ENCODE results near the gene SH3PXD2A.

DNA sequence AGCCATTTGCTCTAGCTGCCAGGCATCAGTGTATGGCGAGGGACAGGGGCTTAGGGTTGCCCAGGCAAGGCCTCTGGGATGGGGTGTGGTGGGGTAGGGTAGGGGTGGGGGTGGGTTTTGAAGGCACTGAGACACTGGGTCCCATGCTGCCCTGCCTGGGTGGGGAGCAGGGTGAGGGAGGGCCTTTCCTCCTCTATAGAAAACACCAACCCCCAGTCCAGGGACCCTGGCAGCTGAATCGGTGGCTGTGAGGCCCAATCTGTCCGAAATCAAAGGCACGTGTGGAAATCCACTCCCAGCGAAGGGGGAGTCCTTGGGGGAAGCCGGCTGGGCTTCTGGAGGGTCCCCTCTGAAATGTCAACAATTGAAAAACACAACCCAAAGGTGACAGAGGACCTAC lies 255.5 kb downstream of the SH3PXD2A start:
- TF ChIP-seq, protein P1, sequence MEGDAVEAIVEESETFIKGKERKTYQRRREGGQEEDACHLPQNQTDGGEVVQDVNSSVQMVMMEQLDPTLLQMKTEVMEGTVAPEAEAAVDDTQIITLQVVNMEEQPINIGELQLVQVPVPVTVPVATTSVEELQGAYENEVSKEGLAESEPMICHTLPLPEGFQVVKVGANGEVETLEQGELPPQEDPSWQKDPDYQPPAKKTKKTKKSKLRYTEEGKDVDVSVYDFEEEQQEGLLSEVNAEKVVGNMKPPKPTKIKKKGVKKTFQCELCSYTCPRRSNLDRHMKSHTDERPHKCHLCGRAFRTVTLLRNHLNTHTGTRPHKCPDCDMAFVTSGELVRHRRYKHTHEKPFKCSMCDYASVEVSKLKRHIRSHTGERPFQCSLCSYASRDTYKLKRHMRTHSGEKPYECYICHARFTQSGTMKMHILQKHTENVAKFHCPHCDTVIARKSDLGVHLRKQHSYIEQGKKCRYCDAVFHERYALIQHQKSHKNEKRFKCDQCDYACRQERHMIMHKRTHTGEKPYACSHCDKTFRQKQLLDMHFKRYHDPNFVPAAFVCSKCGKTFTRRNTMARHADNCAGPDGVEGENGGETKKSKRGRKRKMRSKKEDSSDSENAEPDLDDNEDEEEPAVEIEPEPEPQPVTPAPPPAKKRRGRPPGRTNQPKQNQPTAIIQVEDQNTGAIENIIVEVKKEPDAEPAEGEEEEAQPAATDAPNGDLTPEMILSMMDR (IDR thresholded peaks at IDR 0.05): no peak
- no peak for TF ChIP-seq POLR2A (IDR thresholded peaks at IDR 0.05)

Data from adrenal gland (tissue), 5 donors.